IMR-90 (cell line): ENCODE measurements around the gene SYTL3.

Source experiments
- BHLHE40 ChIP-seq: fragments of 150-350 bp; IDR thresholded peaks from 2 replicates; pipeline ENCODE4 v1.6.1; 2016; ENCODE audit warnings: mild to moderate bottlenecking, low read depth, low read length
- CEBPB ChIP-seq: IDR thresholded peaks from 2 replicates; pipeline ENCODE4 v1.6.1; 2012; ENCODE audit warnings: low read depth, low read length, improper control_type of control experiment
- CHD1 ChIP-seq: IDR thresholded peaks from 2 replicates; pipeline ENCODE4 v1.6.1; 2012; ENCODE audit warnings: low read depth, low read length, improper control_type of control experiment
- ELK1 ChIP-seq: fragments of 150-350 bp; IDR thresholded peaks from 2 replicates; pipeline ENCODE4 v1.6.1; 2016; ENCODE audit warnings: low read depth, mild to moderate bottlenecking, low read length, moderate library complexity, borderline replicate concordance
- FOS ChIP-seq: fragments of 150-350 bp; IDR thresholded peaks from 2 replicates; pipeline ENCODE4 v1.6.1; 2016; ENCODE audit warnings: low read depth, low read length
- MAFK ChIP-seq: IDR thresholded peaks from 2 replicates; pipeline ENCODE4 v1.6.1; 2012; ENCODE audit warnings: low read depth, low read length, improper control_type of control experiment
- MAZ ChIP-seq: IDR thresholded peaks from 2 replicates; pipeline ENCODE4 v1.6.1; 2012; ENCODE audit warnings: low read depth, mild to moderate bottlenecking, low read length, improper control_type of control experiment, moderate library complexity, borderline replicate concordance
- POLR2A ChIP-seq: IDR thresholded peaks from 2 replicates; pipeline ENCODE4 v1.6.1; 2012; ENCODE audit warnings: mild to moderate bottlenecking, low read depth, low read length
- RAD21 ChIP-seq: IDR thresholded peaks from 2 replicates; pipeline ENCODE4 v1.6.1; 2012; ENCODE audit warnings: low read length, improper control_type of control experiment
- RCOR1 ChIP-seq: IDR thresholded peaks from 2 replicates; pipeline ENCODE4 v1.6.1; 2012; ENCODE audit warnings: mild to moderate bottlenecking, low read length, improper control_type of control experiment; ENCODE audit not compliant: insufficient replicate concordance
- SMC3 ChIP-seq: fragments of 150-350 bp; IDR thresholded peaks from 2 replicates; pipeline ENCODE4 v1.6.1; 2016; ENCODE audit warnings: low read depth, mild to moderate bottlenecking, antibody characterized with exemption, low read length, moderate library complexity
- USF2 ChIP-seq: fragments of 150-350 bp; IDR thresholded peaks from 2 replicates; pipeline ENCODE4 v1.6.1; 2017; ENCODE audit warnings: mild to moderate bottlenecking, antibody characterized with exemption, low read length, low read depth
- TF ChIP-seq, protein P1 (sequence below): conservative IDR thresholded peaks from 2 replicates; pipeline ENCODE4 v1.5.1; 2012; ENCODE audit warnings: mild to moderate bottlenecking, low read depth, low read length, improper control_type of control experiment

DNA sequence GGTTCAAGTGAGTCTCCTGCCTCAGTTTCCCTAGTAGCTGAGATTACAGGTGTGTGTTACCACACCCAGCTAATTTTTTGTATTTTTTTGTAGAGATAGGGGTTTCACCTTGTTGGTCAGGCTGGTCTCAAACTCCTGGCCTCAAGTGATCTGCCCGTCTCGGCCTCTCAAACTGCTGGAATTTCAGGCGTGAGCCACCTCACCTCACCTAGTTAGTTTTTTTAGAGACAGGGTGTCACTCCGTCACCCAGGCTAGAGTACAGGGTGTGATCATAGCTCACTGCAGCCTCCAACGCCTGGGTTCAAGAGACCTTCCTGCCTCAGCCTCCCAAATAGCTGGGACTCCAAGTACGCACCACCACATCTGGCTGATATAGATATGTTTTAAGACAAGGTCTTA, 22.9 kb downstream of the SYTL3 start:
- no peak for TF ChIP-seq FOS
- TF ChIP-seq ELK1 = no peak
- TF ChIP-seq, protein P1, sequence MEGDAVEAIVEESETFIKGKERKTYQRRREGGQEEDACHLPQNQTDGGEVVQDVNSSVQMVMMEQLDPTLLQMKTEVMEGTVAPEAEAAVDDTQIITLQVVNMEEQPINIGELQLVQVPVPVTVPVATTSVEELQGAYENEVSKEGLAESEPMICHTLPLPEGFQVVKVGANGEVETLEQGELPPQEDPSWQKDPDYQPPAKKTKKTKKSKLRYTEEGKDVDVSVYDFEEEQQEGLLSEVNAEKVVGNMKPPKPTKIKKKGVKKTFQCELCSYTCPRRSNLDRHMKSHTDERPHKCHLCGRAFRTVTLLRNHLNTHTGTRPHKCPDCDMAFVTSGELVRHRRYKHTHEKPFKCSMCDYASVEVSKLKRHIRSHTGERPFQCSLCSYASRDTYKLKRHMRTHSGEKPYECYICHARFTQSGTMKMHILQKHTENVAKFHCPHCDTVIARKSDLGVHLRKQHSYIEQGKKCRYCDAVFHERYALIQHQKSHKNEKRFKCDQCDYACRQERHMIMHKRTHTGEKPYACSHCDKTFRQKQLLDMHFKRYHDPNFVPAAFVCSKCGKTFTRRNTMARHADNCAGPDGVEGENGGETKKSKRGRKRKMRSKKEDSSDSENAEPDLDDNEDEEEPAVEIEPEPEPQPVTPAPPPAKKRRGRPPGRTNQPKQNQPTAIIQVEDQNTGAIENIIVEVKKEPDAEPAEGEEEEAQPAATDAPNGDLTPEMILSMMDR = no peak
- no peak for TF ChIP-seq POLR2A
- TF ChIP-seq RCOR1 = no peak
- no peak for TF ChIP-seq BHLHE40
- no peak for TF ChIP-seq RAD21
- no peak for TF ChIP-seq MAZ
- no peak for TF ChIP-seq SMC3
- no peak for TF ChIP-seq USF2
- TF ChIP-seq CEBPB = no peak
- no peak for TF ChIP-seq MAFK
- TF ChIP-seq CHD1 = no peak
